HL-60/S4 (cell line): Measurements from ENCODE around the gene ZDHHC14.
"Not testable (repeated sequence)": the region's sequence is repeated elsewhere in the genome, so short reads cannot be mapped to it uniquely, and the experiment has no call there.

Source experiments
- in situ Hi-C: fragments of 300-500 bp; cut with MboI; formaldehyde crosslinking; loops from 2 replicates; pipeline ENCODE4 v1.14.3; 2022; ENCODE audit warnings: low sequenced_read_pairs

ZDHHC14 gene

DNA sequence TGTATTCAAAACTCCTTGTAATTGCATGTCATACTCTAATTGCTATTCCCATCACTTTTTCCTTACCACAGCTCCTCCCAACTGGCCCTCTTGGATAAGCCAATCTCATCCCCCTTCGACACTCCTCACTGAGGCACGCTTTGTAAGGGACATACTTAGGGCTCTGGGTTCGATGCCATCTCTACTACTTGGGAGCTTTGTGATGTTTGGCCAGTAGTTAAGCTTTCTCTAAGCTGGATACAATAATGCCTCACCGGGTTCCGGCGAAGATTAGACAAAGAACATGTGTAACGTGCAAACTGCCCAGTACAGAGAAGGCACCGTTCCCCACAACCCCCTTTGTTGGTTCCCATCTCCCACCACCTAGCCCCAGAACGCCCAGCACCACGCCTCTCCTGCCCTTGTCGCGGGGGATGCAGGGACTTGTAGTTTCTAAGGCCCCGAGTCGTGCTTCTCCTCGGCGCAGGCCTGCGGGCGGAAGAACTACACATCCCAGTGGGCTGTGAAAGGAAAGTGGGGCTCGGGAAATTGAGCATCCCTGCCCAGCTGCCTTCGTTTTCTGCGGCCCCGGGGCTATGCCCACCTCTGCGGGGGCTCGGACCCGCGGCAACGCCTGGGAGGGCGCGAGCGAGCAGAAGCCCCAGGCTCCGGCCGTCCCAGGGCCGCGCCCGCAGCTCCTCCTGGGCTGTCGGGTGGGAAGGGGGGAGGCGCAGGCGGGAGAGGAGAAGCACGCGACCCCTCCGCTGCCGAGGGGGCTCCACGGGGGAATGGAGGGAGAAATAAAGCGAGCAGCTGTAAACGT is 1.1 kb upstream of the ZDHHC14 start:
- in situ Hi-C loops, result no loop called here

DNA sequence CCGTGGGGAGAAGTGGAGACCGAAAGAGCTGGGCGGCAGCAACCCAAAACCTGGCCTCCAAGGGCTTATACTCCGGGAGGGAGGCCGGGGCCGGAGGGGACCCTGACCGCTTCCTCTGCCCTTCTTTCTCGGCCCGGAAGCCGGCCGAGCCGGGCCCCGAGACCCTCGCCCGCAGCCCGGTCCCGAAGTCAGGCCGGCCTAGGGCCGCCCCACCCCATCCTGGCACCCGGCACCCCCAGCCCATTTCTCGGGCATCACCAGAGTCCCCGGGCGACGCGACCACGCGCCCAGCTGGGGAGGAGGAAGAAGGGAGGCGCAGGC is 572 bp upstream of the ZDHHC14 start:
- in situ Hi-C loops, result no loop called here

DNA sequence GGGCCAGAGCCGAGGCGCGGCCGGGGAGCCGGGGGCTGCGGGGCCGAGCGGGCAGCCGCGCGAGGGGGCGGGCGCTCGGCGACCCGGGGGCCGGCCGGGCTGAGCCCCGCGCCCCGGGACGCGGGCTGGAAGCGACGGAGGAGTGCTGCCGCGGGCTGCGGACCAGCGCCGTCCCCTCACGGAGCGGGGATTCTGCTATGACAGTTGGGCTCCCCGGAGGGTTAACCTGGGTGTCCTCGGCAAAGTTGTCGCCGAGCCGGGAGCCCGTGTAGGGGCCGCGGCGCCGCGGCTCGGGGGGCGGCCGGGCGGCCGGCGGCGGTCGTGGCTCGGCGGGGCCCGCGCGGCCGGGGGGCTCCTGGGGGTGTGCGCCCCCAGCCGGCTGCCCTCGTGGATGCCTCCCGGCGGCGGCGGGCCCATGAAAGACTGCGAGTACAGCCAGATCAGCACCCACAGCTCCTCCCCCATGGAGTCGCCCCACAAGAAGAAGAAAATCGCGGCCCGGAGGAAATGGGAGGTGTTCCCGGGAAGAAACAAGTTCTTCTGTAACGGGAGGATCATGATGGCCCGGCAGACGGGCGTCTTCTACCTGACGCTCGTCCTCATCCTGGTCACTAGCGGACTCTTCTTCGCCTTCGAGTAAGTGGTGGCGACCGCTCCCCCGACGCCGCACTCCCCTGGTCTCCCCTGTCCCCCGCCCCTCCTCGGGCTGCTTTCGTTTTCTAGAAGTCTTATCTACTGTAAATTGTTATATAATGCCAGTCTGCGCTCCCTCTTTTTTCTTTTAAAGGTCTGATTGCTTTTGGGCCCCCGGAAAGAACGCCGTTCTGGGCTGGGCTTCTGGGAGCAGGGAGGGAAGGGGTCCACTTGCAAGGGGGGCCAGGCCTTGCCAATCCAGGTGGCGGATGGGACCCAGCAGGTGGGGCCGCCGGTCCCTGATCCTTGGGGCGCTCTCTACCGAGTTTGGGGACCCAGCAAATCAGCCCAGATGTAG is 936 bp downstream of the ZDHHC14 start:
- in situ Hi-C loops, result no loop called here

DNA sequence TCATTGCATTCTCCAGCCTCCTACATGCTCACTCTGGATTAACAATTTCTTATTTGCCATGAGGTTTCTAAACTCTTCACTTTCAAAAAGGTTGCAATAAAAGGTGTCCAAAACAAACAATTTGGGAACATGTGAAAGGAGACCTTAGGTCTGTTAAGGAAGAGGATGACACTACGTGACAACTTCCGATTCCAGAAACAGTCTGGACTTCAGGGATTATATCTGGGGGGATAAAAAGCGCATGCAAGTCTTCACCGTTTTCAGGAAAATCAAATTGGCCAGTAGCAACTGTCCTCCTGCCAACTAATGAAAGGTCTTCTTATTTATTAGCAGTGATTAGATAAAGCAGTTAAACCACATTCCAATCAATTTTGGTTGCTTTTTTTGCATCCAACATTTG is 1.8 kb downstream of the ZDHHC14 start:
- in situ Hi-C loops, result no loop called here

DNA sequence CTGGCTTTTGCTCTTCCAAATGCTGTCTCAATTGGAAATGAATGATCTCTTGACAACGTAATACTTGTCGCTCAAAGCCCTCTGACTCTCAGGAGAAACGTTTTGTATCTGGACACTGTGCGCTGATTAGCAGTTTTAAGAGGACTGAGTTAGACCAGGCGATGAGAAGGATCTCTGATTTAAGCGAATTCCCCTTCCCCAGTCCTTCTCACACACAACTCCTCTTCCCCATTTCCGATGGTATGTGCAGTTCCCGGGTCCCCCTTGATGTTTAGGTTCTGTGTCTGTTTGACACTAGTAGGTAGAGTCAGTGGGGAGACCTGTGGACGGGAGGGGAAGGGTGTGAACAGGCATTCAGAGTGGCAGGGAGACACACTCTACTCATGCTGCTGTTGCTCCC is 2.5 kb downstream of the ZDHHC14 start:
- in situ Hi-C loops, result no loop called here

GRCh38 chr6:157384962-157385361 is 4.0 kb downstream of the ZDHHC14 start:
- in situ Hi-C loops, result not testable (repeated sequence)

DNA sequence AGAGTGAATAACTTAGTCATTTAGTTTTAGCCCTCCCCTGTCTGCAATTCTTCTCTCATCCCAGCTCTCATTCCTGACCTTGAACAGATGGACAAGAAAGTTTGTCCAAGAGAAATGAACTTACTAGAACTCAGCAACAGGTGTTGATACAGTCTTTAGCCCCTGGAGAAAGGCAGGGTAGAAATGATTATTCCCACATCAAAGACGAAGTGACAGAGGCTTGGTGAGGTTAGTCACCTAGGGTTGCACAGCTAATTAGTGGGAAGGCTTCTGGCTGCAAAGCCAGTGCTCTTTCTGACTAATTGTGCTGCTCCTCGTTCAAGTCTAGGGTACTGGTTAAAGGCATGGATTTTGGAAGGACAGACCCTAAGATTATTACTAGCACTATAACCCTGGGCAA is 4.5 kb downstream of the ZDHHC14 start:
- in situ Hi-C loops, result no loop called here

GRCh38 chr6:157386023-157386422 is 5.0 kb downstream of the ZDHHC14 start:
- in situ Hi-C loops, result no loop called here

- in situ Hi-C loops, result no loop called here
Observed at GRCh38 chr6:157386454-157386853, 5.5 kb downstream of the ZDHHC14 start.

DNA sequence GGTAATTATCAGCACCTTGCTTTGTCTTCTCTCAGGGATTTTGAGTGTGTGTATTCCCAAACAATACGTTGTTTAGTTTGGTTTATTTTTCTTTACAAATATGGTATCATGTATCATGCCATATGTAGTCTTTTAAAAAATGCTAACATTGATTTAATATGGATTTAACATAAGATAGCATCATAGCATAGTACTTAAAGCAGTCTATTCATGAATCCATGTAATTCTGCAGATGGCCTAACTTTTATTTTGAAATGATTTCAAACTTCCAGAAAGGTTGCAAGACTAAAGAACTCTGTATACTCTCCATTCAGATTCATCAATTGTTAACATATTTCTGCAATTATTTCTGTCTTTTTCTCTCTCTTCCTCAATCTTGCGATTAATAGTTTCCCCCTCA is 7.9 kb downstream of the ZDHHC14 start:
- in situ Hi-C loops, result no loop called here

DNA sequence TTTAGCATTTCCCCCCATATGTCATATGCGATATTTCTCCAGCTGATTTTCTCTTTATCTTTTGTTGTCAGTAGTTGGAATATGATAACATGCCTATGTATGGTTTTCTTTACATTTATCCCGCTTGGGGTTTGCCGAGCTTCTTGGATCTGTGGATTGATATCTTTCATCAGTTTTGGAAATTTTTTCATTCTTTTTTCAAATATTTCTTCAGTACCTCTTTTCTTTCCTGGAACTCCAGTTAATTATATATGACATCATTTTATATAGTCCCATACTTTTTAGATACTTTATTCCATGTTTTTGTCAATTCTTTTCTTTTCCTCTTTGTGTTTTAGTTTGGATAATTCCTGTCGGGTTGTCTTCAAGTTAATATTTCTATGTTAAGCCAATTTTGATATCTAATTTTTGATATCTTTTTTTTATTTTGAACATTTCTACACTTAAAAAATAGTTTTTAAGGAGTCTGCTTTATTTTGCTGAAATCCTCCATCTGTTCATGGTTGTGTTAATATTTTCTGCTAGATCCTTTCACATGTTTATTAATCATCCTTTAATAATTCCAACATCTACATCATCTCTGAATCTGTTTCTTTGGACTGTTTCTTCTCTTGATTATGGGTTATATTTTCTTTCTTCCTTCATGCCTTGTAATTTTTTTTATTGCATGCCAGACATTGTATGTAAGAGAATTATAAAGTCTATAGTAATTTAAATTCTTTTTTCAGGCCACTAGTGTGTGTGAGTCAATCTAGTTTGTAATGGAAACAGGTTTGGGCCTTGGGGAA is 9.5 kb downstream of the ZDHHC14 start:
- in situ Hi-C loops, result no loop called here

GRCh38 chr6:157392927-157393668 is 12.1 kb downstream of the ZDHHC14 start:
- in situ Hi-C loops, result no loop called here

GRCh38 chr6:157393669-157394327 is 12.8 kb downstream of the ZDHHC14 start:
- in situ Hi-C loops, result no loop called here

- in situ Hi-C loops, result not testable (repeated sequence)
Observed at GRCh38 chr6:157395199-157395598, 14.2 kb downstream of the ZDHHC14 start.

GRCh38 chr6:157396026-157396425 is 15.0 kb downstream of the ZDHHC14 start:
- in situ Hi-C loops, result no loop called here

DNA sequence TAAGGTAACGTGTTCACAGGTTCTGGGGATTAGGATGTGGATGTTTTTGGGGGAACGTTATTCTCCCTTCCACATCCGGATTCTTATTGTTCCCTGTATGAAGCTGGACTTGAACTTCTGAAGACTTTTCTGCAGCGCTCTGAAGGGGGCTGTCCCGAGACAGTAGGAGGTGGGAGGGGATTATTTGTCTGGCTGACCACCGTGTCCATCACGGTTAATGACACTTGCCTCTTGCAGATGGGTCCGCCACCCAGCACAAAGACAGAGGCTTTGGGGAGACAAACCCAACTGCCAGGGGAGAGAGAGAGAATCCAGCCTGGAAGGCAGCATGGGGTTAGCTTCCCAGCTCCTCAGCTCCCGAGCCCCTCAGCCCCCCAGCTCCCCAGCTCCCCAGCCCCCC is 16.7 kb downstream of the ZDHHC14 start:
- in situ Hi-C loops, result no loop called here

DNA sequence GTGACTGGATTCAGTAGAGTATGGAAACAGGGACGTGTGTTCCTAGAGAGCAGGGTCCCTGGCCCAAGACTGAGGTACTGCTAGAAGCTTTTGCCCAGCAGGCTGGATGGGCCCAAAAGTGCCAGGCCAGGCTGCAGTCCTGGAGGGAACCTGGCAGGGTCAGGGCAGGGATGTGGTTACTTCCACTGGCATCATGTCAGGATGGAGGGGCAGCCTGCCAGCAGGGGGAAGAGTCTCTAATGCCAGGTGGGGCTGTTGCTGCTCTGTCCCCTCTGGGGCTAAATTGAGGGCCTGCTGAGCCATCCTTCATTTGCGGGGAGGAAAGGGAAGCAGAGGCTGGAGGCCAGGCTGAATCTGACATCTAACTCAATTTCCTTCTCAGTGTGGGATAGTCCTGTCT is 17.2 kb downstream of the ZDHHC14 start:
- in situ Hi-C loops, result no loop called here

- in situ Hi-C loops, result no loop called here
Observed at GRCh38 chr6:157400676-157401075, 19.7 kb downstream of the ZDHHC14 start.

DNA sequence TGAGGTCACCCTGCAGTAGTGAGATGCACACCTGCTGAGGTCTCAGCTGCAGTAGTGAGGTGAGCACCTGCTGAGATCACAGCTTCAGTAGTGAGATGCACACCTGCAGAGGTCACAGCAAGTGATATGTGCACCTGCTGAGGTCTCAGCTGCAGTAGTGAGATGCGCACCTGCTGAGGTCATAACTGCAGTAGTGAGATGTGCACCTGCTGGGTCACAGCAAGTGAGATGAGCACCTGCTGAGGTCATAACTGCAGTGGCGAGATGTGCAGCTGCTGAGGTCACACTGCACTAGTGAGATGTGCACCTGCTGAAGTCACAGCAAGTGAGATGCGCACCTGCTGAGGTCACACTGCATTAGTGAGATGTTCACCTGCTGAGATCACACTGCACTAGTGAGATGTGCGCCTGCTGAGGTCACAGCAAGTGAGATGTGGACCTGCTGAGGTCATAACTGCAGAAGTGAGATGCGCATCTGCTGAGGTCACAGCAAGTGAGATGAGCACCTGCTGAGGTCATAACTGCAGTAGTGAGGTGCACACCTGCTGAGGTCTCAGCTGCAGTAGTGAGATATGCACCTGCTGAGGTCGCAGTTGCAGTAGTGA is 20.8 kb downstream of the ZDHHC14 start:
- in situ Hi-C loops, result no loop called here
